Kidney (tissue), 14 donors: ENCODE measurements around the gene TBL1X. TPM values are rescaled to one million over a fixed set of nuclear protein-coding genes. Genes with fewer than 3 reads are reported as not detected.
A peak's percentile ranks its signal among the peaks of the same experiment; 100 is the strongest.

ENCODE experiments used
- DNase-seq, 5 donors: peaks; one replicate each; pipeline ENCODE4 v3.0.0-alpha.2; 2013 to 2020
- FAIRE-seq: peaks from 2 replicates; lab custom pipeline; 2012; peaks lifted over from hg19 to GRCh38; lab: Jason Lieb, UNC
- H3K27ac ChIP-seq, 2 donors: one replicate each; pipeline ENCODE4 v1.7.0; 2013; ENCODE audit warnings: low read depth in 2 of 2, low read length in 2 of 2, inconsistent platforms in 1 of 2
- H3K27me3 ChIP-seq: one replicate; pipeline ENCODE4 v1.7.1; 2013; ENCODE audit warnings: low read length, inconsistent platforms; ENCODE audit not compliant: control insufficient read depth, insufficient read depth
- H3K36me3 ChIP-seq, 3 donors: one replicate each; pipeline versions ENCODE4 v1.7.0 to v1.7.1; 2013; ENCODE audit warnings: low read length in 3 of 3, control low read depth in 1 of 3, inconsistent platforms in 1 of 3; ENCODE audit not compliant: insufficient read depth in 3 of 3, control insufficient read depth in 2 of 3
- H3K4me1 ChIP-seq, 3 donors: one replicate each; pipeline versions ENCODE4 v1.7.0 to v1.7.1; 2013; ENCODE audit warnings: low read length in 3 of 3, inconsistent platforms in 1 of 3, low read depth in 1 of 3; ENCODE audit not compliant: control insufficient read depth in 2 of 3, insufficient read depth in 2 of 3
- H3K4me3 ChIP-seq, 3 donors: one replicate each; pipeline versions ENCODE4 v1.7.0 to v1.8.1; 2013; ENCODE audit warnings: low read length in 3 of 3, control low read depth in 1 of 3, inconsistent platforms in 1 of 3
- H3K9ac ChIP-seq, 3 donors: one replicate each; pipeline versions ENCODE4 v1.7.0 to v1.7.1; 2013; ENCODE audit warnings: low read length in 3 of 3, control low read depth in 1 of 3, inconsistent platforms in 1 of 3
- H3K9me3 ChIP-seq, 3 donors: one replicate each; pipeline versions ENCODE4 v1.7.0 to v1.7.1; 2013; ENCODE audit warnings: low read length in 3 of 3, control low read depth in 1 of 3, inconsistent platforms in 1 of 3; ENCODE audit not compliant: control insufficient read depth in 2 of 3, insufficient read depth in 1 of 3
- intact Hi-C: fragments of 100-400 bp; cut with DNase I; formaldehyde crosslinking; loops from one replicate; pipeline ENCODE4 v1.11.1; 2022
- polyA plus RNA-seq: library from polyadenylated mRNA; stranded (reverse); fragments of 350-450 nt; fragmentation: Illumina TruSeq; extraction: RNeasy Lipid Tissue Mini Kit (QIAGEN cat#74804); gene quantifications from one replicate; pipeline ENCODE4 v1.2.3, GENCODE V29; 2014; ENCODE audit warnings: low read depth, low replicate concordance; ENCODE audit not compliant: insufficient read depth
- total RNA-seq: library from RNA; stranded (reverse); fragmentation: NEBNext Ultra II Directional; extraction: Animal tissue kit (Norgen Biotek cat#: 25700); gene quantifications from one replicate; pipeline ENCODE4 v1.2.1, GENCODE V29; 2021
- TF ChIP-seq, protein P1 (sequence below): IDR thresholded peaks from 3 replicates; pipeline ENCODE4 v1.5.1; 2012; ENCODE audit warnings: mild to moderate bottlenecking, moderate library complexity, borderline replicate concordance; ENCODE audit not compliant: insufficient read depth; ENCODE audit errors: extremely low read depth
- donor health status: control.
- donor health status: control.
- donor health status: control.
- donor health status: control.
- donor health status: control.
- donor health status: DM: yes; HTN: yes; CAD: no.
- donor health status: Normal renal cell carcinoma (clear cell type).

TBL1X gene
- total and polyA plus RNA-seq, 2 donors from 2014 or later, result 12.5 to 43.0 TPM

- no peak overlapping the region for H3K4me3 ChIP-seq
- H3K36me3 ChIP-seq, result no peaks in the 10 kb centered on the region
- TF ChIP-seq, protein P1, sequence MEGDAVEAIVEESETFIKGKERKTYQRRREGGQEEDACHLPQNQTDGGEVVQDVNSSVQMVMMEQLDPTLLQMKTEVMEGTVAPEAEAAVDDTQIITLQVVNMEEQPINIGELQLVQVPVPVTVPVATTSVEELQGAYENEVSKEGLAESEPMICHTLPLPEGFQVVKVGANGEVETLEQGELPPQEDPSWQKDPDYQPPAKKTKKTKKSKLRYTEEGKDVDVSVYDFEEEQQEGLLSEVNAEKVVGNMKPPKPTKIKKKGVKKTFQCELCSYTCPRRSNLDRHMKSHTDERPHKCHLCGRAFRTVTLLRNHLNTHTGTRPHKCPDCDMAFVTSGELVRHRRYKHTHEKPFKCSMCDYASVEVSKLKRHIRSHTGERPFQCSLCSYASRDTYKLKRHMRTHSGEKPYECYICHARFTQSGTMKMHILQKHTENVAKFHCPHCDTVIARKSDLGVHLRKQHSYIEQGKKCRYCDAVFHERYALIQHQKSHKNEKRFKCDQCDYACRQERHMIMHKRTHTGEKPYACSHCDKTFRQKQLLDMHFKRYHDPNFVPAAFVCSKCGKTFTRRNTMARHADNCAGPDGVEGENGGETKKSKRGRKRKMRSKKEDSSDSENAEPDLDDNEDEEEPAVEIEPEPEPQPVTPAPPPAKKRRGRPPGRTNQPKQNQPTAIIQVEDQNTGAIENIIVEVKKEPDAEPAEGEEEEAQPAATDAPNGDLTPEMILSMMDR, result no peak
- H3K4me1 ChIP-seq, result no peaks in the 10 kb centered on the region
- no peak overlapping the region for H3K9ac ChIP-seq
- FAIRE-seq (no peak), DNase-seq (no peak)
- H3K9me3 ChIP-seq, result no peaks in the 10 kb centered on the region
- intact Hi-C loops, result no loop called here
- H3K27ac ChIP-seq, result no peak overlapping the region
- no peaks in the 10 kb centered on the region for H3K27me3 ChIP-seq
These were observed 293.3 kb downstream of the TBL1X start for GRCh38 chrX:9758021-9758638.

GRCh38 chrX:9759337-9759736 is 294.5 kb downstream of the TBL1X start:
- TF ChIP-seq, protein P1, result no peak
- Histone ChIP-seq H3K9ac (no peak overlapping the region), H3K27ac (no peak overlapping the region), H3K27me3 (no peaks in the 10 kb centered on the region), H3K4me3 (no peak overlapping the region), H3K9me3 (no peaks in the 10 kb centered on the region), H3K4me1 (no peaks in the 10 kb centered on the region), H3K36me3 (no peaks in the 10 kb centered on the region)
- no peak for DNase-seq
- FAIRE-seq, result no peak
- intact Hi-C loops, result no loop called here

DNA sequence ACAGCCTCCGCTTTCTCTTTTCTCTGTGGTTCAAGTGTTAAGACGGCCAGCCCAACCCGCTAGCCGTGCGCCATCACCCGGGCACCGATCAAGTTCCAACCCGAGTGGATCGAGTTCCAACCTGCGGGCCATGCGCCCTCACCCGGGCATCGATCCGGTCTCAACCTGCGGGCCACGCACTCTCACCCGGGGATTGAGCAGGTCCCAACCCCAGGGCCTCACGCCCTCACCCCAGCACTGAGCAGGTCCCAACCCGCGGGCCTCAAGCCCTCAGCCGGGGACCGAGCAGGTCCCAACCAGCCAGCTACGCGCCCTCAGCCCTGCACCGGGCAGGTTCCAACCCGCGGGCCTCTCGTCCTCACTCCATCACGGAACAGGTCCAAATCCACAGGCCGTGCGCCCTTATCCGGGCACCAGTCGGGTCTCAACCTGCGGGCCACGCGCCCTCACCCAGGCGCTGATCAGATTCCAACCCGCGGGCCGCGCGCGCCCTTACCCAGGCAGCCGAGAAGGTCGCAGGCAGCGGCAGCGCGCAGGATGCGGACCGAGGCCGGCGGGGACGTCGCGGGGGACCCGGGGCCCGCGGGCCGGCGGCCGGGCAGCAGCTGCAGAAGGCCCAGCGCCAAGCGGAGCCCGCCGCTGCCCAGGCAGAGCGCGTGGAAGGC is 300.3 kb downstream of the TBL1X start:
- no peaks in the 10 kb centered on the region for H3K4me1 ChIP-seq
- FAIRE-seq (no peak), DNase-seq (peak in 4 of 5 donors; percentile 35 to 78 (median 40))
- no peaks in the 10 kb centered on the region for H3K27me3 ChIP-seq
- no peak overlapping the region for H3K9ac ChIP-seq
- H3K9me3 ChIP-seq, result no peaks in the 10 kb centered on the region
- H3K36me3 ChIP-seq, result no peaks in the 10 kb centered on the region
- H3K27ac ChIP-seq, result no peak overlapping the region
- H3K4me3 ChIP-seq, result no peak overlapping the region
- intact Hi-C loops, result no loop called here
- TF ChIP-seq, protein P1, result no peak
